NOMO-1 treated with dmso at 0.1 percent for 144 hours (cell line): ENCODE measurements around the gene DLK1.

Experiments
- DNase-seq: peaks from one replicate; lab custom pipeline; 2025; ENCODE audit not compliant: unreplicated experiment; lab: John Stamatoyannopoulos, UW

Gene DLK1

GRCh38 chr14:100712490-100712889 lies 14.2 kb upstream of the DLK1 start:
- no peak for DNase-seq

GRCh38 chr14:100713705-100714104 lies 13.0 kb upstream of the DLK1 start:
- no peak for DNase-seq

- DNase-seq, result no peak
Measured at GRCh38 chr14:100714258-100714892, 12.3 kb upstream of the DLK1 start.

DNA sequence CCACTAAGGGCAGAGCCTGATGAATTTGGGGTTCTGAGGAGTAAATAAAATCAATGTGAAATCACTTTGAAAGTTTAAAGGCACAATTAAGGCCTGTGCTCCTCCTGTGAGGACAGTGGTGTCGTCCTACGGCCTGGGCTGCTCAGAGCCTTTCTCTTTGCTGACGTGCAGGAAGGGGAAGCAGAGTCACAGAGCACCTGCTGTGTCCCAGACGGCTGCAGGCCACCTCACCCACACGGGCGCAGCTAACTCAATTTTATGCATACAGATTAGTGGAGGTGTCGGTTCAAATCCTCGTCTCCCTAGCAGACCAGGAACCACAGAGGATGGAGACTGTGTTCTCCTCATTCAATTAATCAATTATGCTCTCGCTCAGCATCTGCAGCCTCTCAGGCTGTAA lies 11.4 kb upstream of the DLK1 start:
- no peak for DNase-seq

DNA sequence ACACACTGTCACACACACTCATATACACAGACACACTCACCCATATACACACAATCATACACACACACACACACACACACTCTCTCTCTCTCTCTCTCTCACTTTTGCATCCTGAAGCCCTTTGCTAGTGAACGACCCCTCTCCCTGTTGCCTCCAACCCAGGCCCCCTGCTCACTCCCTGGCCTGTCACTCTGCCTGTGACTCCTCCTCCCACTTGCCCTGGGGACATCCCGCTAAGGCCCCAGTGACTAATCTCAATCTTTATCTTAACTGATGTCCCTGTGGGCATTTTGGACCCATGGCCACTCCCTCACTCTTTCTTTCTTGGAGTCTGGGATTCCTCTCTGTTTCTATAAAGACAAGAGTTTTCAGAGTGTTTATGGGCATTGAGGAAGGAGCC lies 10.9 kb upstream of the DLK1 start:
- DNase-seq, result no peak

- no peak for DNase-seq
Measured at GRCh38 chr14:100717386-100717785, 9.3 kb upstream of the DLK1 start.

DNA sequence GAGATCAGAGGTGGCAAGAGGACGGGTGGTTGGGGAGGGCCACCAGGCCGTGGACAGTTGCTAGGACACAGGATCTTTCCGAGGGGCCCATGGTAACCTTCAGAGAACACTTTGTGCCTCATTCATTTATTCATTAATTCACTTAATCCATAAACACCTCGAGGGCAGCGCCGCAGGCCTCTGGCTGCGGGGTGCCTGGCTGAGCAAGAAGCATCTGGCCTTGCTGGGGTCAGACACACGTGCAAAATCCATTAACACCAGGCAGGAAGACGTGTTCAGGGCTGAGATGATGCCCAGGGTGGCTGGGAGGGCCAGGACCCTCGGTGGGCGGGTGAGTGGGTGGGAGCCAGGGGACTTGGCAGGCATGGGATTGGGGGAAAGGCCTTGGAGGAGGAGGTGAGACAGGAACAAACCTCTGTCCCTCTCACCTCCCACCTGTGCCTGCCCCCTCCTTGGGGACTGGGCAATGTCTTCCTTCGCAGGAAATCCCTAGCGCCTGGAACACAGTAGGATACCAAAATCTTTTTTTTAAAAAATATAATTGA lies 6.6 kb upstream of the DLK1 start:
- no peak for DNase-seq

DNA sequence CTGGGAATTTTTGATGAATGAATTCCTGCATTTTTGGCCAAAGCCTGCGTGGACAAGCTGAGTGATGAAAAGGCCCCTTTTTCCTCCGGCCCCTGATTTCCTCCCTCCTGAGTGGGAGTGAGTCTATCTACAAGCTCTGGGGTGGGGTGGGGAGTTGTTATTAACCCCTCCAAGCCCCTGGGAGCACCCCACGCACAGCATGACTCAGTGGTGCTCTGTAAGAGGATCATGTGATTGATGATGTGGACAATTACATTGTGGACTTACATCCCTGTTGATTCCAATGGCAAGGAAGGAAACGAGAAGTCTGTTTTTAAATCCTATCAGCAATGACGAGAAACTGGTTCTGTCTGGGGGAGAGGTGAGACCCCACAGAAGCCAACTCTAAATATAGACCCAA lies 5.1 kb upstream of the DLK1 start:
- DNase-seq, result no peak

GRCh38 chr14:100722367-100722766 lies 4.3 kb upstream of the DLK1 start:
- no peak for DNase-seq

GRCh38 chr14:100723135-100723829 lies 3.4 kb upstream of the DLK1 start:
- no peak for DNase-seq

- no peak for DNase-seq
Measured at GRCh38 chr14:100723830-100724437, 2.8 kb upstream of the DLK1 start.

GRCh38 chr14:100724536-100724935 lies 2.2 kb upstream of the DLK1 start:
- no peak for DNase-seq

- no peak for DNase-seq
Measured at GRCh38 chr14:100725587-100726387, 905 bp upstream of the DLK1 start.

DNA sequence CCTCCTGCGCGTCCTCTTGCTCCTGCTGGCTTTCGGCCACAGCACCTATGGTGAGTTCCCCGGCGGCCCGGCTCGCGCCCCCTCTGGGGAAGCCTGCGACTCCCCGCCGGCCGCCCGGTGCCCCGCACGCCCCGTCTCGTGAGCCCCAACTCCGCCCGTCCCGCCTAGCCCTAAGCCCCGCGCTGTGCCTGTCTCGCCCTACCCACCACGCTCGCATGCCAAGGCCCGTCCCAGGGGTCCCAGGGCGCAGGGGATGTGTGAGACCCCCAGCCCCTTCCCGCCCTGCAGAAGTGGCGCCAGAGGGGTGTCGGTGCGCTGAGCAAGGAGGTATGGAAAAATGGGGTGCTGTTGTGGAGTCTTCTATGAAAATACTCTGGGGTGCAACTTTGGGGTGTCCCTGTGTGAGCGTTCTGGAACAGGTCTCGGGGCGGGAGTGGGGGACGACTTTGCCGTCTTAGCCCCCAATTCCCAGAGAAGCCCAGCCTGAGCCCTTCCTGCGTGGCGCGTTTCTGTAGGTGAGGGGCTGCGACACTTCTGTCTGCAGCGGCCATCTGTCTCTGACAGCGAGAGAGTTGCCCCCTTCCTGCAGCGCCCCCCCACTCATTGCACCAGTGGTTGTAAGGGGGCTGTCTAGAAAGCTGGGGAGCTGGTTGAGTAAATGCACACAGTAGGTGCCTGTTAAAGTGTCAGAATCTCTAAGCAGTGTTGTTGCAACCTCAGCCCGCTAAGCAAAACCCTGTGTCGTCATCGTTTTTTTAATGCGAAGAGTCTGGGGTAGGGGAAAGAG lies 587 bp downstream of the DLK1 start:
- no peak for DNase-seq

- DNase-seq, result no peak
Measured at GRCh38 chr14:100727873-100728240, 1.2 kb downstream of the DLK1 start.

DNA sequence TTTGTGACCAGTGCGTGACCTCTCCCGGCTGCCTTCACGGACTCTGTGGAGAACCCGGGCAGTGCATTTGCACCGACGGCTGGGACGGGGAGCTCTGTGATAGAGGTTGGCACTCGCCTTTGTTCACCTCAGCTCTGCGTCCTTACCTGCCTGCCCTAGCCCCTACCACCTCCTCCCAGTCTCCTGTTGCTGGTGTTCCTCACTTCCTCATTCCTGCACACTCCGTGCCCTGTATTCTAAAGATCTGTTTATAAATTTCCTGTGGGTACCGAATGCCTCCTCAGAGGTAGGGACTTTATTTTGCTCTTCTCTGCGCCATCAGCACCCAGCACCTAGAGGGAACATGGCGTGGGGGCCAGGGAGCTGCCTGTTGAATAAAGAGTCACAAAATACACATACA lies 2.3 kb downstream of the DLK1 start:
- DNase-seq, result no peak

GRCh38 chr14:100729982-100730381 lies 3.3 kb downstream of the DLK1 start:
- DNase-seq, result no peak

DNA sequence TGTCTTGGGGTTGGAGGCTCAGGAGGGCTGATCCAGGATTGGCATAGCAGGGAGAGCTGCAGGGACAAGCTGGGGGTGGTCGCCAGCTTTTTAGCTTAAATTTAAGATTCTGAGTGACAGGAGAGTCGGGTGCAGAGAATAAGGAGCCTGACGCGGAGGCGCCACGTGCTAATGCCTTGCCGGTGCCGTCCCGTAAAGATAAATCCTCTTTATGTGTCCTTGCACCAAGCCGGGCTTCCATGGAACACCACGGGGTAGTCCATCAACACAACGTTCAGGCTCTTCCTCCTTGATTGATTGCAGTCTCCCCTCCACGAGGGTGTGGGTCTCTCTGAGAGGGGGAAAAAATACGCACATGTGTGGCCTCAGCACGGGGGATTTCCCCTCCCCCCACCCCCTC lies 3.9 kb downstream of the DLK1 start:
- DNase-seq, result no peak

DNA sequence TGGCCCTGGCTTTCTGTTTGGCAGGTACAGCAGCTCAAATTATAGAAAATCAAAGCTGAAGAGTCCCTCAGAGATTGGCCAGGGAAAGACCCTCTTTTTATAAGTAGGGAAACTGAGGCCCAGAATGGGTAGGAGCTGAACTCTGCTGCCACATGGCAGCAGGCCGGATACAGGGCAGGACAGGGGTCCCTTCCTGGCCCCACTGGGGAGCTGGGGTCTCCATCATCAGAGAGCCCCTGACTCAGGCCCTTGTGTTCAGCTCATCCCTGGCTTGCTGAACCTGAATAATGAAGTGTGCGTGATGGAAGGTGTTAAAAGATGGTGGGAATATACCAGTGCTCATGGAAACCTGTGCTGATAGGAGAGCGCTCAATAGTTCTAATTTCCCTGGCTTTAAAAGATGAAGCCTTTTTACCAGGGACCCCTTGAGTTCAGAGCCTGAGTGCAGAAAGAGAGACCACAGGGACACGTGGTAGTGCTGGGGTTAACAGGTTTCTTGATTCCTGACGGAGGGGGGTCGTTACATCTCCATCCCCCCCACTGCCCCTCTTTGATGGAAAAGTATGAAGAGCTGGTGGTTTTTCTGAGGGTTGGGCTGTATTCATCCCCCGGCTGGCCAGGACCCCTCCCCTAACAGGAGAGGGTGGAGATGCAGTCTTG lies 4.4 kb downstream of the DLK1 start:
- DNase-seq, result no peak
